HG03432 (cell line): Measurements from ENCODE around the gene AAK1.

ENCODE experiments used
- ATAC-seq: cut with Tn5 transposase; IDR thresholded peaks from one replicate; pipeline ENCODE4 v1.9.1; 2021; ENCODE audit warnings: mild to moderate bottlenecking, moderate library complexity; ENCODE audit not compliant: unreplicated experiment

The AAK1 gene

GRCh38 chr2:69499242-69499641 is 144.3 kb downstream of the AAK1 start:
- ATAC-seq, result peak; percentile 70

GRCh38 chr2:69495861-69496260 is 147.7 kb downstream of the AAK1 start:
- ATAC-seq, result no peak

DNA sequence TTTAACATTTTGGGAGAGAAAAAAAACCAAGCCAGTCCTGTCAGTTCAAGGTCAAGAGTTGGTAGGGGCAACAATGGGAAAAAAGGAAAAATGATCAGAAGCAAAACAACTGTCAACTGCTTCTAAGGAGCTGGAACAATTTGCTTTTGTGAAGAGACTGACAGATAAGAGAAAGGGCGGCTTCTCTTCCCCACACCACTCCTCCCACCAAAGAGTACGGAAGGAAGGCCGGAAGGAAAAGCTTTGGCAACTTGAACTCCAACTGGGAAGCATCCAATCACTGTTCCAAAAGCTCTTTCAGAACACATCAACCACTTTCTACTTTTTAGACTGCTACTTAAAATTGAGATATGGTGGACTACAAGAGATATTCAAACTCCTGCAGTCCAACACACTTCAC is 148.5 kb downstream of the AAK1 start:
- no peak for ATAC-seq

DNA sequence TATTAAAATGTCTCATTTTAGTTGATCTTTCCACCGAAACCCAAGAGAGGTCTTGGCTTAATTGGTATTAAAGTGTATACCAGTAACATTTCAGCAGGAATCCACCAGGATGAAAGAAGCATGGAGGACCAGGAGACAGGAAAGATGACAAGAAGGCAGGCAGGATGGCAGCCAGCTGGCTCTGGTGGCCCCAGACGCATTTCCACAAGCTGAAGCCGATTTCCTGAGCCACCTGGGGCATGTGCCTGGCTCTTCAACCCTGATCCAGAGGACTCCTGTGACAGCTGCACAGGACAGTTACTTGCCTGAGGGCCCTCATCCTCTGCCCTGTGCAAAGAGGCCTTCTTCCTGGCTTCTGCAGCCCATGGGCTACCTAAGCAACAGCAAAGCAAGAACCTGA is 149.4 kb downstream of the AAK1 start:
- ATAC-seq, result no peak

GRCh38 chr2:69493268-69493667 is 150.3 kb downstream of the AAK1 start:
- no peak for ATAC-seq

DNA sequence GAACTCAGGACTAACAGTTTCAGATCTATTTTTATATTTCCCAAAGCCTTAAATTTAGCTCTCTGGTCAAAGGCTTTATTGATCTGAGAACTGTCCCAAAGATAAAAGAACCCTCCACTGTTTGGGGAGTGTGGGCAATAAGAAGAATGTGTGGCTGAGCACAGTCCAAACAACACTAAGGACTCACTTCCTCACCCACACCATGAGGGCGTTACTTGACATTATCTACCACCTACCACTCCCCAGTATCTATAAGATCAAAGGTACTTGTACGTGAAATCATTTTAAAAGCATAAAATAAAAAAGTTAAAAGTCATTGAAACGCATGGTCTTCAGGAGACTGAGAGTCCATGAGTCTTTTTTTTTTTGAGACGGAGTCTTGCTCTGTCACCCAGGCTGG is 151.7 kb downstream of the AAK1 start:
- no peak for ATAC-seq

- no peak for ATAC-seq
Measured at GRCh38 chr2:69490486-69490885, 153.1 kb downstream of the AAK1 start.

GRCh38 chr2:69489793-69490192 is 153.7 kb downstream of the AAK1 start:
- no peak for ATAC-seq

GRCh38 chr2:69483696-69484095 is 159.8 kb downstream of the AAK1 start:
- no peak for ATAC-seq

DNA sequence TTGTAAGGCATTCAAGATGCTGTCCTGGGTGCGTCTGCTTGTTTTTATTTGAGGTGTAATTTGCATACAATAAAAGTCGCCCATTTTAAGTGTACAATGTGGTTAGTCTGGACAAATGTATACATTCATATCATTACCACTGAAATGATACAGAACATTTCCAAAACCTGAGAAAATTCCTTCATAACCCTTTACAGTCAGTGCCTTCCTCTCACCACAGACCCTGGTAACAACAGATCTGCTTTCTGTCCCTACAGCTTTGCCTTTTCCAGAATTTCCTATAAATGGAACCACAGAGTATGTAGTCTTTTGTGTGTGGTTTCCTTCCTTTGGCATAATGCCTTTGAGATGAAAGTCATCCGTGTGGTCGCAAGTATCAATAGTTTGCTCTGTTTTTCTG is 160.5 kb downstream of the AAK1 start:
- ATAC-seq, result no peak

- ATAC-seq, result no peak
Measured at GRCh38 chr2:69482471-69482870, 161.1 kb downstream of the AAK1 start.

DNA sequence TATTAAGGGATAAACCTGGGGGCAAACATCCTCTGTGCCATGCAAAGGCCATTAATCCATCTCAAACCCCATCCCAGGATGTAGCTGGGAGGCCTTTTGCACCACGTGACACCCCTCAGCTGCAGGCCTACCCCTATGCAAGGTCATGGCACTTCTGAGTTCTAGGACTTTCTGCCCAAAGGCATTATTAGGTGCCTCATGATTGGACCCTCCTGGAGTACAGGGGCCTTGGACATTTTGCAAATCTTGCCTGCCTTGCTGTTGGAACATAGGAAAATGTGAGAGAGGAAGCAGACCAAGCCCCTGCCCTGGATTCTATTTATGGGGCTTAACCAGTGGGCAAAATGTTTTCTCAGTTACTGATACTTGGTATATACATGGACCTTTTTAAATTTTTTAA is 162.1 kb downstream of the AAK1 start:
- ATAC-seq, result no peak

DNA sequence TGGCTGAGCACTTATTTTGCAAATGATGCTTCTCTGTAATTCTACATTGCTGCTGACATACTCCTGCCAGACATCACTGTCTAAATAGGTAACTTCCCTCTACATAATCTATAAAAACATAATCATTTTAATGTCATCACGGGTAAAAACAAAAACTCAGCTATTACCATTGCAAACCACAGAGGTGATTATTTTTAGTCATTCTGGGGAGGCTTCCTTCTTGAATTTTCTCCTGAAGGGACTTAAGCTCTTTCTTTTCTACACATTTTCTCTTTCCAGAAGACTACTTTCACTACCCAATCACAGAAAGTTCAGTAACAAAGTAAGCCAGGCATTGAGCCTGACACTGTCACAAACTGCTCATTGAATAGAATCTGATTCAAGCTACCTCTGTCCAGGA is 165.9 kb downstream of the AAK1 start:
- ATAC-seq, result no peak

GRCh38 chr2:69474688-69475087 is 168.9 kb downstream of the AAK1 start:
- ATAC-seq, result no peak

DNA sequence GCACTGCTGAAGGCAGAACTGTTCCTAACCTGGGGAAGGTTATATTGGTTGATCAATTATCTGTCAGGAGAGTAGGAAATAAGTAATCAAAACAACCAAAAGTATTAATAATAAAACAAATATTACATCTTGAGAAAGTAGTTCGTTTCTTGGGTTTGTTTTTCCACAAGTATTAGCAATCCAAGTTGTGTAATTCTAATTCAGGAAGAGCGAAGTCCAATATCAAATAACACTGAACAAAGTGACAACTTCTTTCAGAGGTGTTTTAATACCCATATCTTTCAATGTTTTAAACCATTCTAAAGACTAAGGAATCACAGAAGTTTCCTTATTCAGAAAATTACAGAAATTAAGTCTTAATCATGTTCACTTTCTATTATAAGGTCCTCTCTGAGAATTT is 171.7 kb downstream of the AAK1 start:
- ATAC-seq, result no peak

GRCh38 chr2:69470911-69471310 is 172.6 kb downstream of the AAK1 start:
- no peak for ATAC-seq

DNA sequence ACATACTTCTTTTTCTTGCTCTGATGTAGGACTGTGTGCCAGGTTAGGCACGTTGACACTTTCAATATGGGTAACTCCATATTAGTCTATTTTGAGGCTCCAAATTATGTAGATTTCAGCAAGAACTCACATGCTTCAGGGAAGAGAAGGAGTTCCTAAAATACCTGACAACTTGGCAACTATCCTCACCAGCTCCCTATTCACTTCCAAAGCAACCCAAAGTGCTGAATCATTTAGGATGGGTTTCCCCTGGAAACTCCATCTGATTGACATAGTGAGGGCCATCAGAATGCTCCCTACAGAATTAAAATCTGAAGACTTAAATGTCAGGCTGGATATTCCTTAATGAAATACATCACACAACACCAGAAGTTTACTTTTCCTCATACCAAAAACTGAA is 173.8 kb downstream of the AAK1 start:
- ATAC-seq, result no peak

DNA sequence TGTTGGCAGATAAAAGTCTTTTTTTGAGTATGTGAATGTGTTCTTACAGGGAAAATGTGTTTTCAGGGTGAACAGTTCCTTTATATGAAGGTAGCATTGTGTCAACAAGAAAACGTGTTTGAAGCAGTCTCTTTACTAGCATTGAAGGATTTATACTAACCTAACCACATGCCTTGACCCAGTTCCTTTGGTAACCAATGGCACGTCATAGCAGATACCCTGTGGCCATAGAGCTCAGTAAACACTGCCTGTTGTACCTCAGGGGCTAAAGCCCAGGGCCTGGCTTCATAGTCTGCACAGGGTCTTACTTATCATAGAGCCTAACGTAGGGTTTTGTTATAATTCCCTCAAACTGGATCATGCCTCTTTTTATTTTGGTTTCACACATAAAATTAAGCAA is 174.2 kb downstream of the AAK1 start:
- no peak for ATAC-seq

DNA sequence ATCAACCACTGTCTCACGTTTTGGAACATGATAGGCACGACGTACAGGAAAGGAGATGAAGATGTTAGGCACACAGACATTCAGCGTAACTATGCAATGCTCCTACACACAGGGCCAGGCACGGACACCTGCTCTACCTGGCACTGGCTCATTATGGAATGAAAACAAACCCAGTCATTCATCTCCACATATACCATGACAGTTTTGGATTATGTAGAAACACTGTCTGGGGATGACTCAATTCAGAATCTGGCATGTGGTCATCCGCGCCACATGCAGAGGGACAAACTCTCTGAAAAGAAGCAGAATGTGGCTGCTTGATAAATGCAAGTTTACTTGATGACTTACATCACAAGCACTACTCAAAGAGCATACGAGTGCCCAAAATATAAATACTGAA is 176.8 kb downstream of the AAK1 start:
- ATAC-seq, result no peak

- no peak for ATAC-seq
Measured at GRCh38 chr2:69465513-69466456, 177.8 kb downstream of the AAK1 start.

GRCh38 chr2:69464575-69464974 is 179.0 kb downstream of the AAK1 start:
- ATAC-seq, result no peak

- ATAC-seq, result no peak
Measured at GRCh38 chr2:69462780-69463179, 180.8 kb downstream of the AAK1 start.

DNA sequence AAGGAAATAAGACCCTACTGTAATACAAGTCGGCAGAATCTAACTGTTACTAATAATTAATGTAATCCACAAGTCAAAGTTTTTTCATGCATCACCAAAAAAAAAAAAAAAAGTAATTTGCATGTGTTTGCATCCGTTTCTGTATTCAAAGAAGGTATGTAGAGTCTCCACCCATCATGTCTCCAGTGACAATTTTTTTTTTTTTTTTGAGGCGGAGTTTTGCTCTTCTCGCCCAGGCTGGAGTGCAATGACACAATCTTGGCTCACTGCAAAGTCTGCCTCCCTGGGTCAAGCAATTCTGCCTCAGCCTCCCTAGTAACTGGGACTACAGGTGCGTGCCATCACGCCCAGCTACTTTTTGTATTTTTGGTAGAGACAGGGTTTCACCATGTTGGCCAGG is 182.1 kb downstream of the AAK1 start:
- ATAC-seq, result no peak
